GM19463 (cell line): Measurements from ENCODE around the gene PDE4D.

Source experiments
- ATAC-seq: cut with Tn5 transposase; IDR thresholded peaks from one replicate; pipeline ENCODE4 v1.9.1; 2021; ENCODE audit warnings: mild to moderate bottlenecking, moderate library complexity; ENCODE audit not compliant: unreplicated experiment

The PDE4D gene

GRCh38 chr5:59037941-59038797 is 855.4 kb downstream of the PDE4D start:
- ATAC-seq, result no peak

DNA sequence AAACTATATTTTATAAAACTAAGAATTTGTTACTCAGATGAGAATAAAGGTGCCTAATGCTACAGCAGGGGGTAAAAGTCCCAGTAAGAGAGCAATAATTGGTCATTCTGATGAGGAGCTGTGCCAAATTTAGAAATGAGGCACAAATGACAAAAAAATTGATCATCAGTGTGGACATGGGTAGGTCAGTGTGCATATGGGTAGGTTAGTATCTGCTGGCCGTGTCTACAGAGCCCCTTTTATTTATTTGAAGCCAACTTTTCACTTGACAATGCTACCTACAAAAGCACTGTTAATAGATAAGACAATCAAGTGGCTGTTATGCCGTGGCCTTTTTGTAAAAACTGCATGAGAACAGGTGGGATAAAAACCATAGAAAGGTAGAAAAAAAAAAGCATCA is 856.1 kb downstream of the PDE4D start:
- ATAC-seq, result no peak

GRCh38 chr5:59037041-59037440 is 856.5 kb downstream of the PDE4D start:
- no peak for ATAC-seq

- ATAC-seq, result no peak
Measured at GRCh38 chr5:59036274-59036961, 857.1 kb downstream of the PDE4D start.

DNA sequence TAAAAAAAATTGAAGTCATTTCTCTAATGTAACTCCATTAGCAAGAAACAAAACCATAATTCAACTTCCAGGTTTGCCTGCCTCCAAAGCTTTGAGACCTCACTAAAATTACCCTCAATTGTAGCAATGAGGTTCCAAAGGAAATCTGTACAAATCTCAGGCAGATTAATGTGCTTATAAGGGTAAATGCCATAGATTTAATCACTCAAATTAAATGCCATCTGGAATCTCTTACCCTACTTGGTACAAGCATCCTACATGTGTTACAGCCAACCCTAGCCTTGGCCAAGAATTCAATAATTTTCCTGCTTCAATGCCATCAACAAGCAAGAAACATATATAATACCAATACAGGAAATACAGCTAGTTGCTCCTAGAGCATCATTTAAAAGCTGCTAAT is 857.8 kb downstream of the PDE4D start:
- no peak for ATAC-seq

- no peak for ATAC-seq
Measured at GRCh38 chr5:59034498-59035186, 858.9 kb downstream of the PDE4D start.

- ATAC-seq, result no peak
Measured at GRCh38 chr5:59027145-59027907, 866.2 kb downstream of the PDE4D start.

DNA sequence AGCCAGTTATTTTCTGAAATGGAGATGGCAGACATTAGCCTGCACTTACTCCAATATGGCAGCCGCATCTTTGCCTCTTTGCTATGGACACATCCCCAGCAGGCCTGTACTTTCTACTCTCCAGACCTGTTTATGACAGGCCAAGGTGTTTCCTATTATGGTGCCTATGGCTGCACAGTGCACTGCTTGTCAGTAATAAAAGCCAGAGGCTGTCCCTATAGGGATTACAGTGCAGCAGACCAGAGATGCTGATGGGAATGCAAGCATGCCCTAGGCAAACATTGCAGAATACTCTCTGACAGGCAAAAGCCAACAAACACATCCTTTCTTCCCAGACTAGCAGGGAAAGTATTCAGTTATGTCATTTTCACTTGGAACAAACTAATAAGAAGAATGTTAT is 867.8 kb downstream of the PDE4D start:
- ATAC-seq, result no peak

DNA sequence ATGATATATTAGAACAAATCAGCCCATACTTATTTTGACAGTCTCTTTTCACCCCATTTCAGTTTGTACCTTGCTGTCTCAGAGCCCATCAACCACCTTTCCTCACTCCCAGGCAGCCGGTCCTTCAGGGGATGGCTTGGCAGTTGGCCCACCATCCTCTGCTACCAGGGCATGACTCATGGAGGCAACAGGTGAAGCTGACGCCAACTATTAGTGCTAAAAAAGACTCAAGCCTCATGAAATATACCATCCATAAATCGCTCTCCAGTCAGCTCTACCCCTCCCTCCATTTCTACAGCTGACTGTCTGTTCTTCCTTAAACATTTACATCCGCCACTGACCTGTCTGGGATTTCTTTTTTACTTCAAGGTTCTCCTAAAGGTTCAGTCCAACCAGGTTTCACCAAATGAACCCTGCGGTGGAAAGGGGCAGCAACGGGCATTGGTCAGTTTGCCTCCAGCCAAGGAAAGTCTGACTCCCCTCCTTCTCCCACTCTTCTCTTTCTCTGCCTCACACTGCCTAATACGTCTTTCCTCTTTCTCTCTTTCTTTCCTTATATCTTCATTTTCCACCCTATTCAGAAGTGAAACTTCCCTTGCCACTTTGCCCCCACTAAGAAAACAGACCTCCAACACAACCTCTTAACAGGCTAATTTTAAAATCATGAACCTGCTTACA is 871.5 kb downstream of the PDE4D start:
- no peak for ATAC-seq

GRCh38 chr5:59021286-59021673 is 872.2 kb downstream of the PDE4D start:
- no peak for ATAC-seq

- no peak for ATAC-seq
Measured at GRCh38 chr5:59020611-59021285, 872.8 kb downstream of the PDE4D start.

GRCh38 chr5:59019078-59019477 is 874.4 kb downstream of the PDE4D start:
- no peak for ATAC-seq

DNA sequence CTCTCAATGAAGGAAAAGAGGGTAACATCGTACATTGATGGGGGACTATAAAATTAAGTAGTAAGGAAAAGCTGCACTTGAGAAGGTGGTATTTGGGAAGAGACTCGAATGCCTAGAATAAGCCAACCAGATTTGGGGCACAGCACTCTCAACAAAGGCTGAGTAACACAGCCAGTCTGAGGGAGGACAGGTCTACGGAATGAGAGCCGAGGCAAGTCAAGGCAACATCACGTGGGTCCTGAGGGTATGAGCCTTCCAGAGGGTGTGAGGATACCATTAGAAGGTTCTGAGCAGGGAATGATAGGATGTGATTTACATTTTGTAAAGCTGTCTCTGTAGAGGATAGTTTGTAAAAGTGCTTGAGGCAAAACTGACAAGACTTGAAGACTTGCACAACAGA is 876.6 kb downstream of the PDE4D start:
- no peak for ATAC-seq

DNA sequence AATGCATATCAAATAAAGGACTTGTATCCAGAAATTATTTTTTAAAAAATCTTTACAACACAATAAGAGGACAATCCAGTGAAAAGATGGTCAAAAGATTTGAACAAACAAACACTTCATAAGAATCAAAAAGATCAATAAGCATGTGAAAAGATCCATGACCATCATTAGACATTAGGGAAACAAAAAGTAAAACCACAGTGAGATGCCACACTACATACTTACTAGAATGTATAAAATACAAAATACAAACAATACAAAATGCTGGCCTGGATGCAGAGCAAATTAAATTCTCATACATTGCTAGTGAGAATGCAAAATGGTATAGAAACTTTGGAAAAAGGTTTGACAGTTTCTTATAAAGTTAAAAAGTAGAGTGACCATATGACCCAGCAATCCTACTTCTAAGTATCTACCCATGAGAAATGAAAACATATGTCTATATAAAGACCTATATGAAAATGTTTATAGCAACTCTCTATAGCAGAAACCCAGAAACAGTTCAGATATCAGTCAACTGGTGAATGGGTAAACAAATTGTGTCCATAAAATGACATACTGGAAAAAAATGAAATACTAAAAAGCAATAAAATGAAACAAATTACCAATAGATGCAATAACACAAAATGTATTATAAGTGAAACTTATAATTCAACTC is 884.6 kb downstream of the PDE4D start:
- no peak for ATAC-seq

- ATAC-seq, result no peak
Measured at GRCh38 chr5:59007460-59008063, 886.0 kb downstream of the PDE4D start.

DNA sequence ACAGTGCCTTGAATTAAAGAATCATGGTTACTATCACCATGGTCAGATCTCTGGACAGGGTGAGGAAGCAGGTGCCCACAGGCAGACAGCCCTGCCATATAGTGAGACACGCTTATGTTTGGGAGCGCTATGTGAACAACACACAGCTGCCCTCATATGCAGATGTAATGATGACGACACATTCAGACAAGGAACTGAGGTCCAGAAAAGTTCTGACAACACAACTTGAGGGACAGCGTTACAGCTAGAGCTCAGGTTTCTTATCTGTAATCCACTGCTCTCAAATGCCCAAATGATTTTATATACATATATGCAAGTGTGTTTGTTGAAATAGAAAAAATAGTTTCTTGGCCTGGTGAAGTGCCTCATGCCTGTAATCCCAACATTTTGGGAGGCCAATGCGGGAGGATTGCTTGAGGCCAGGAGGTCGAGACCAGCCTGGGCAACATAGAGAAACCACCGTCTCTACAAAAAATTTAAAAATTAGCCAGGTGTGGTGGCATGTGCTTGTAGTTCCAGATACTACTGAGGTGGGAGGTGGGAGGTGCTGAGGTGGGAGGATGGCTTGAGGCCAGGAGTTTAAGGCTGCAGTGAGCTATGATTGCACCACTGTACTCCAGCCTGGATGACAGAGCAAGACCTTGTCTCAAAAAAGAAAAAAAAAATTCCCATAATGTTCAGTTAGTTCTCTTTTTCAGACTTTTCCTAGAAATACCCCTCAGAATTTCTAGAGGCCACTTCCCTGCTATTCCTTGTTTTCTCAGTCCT is 887.4 kb downstream of the PDE4D start:
- ATAC-seq, result no peak

GRCh38 chr5:59003641-59004040 is 889.9 kb downstream of the PDE4D start:
- no peak for ATAC-seq

- ATAC-seq, result no peak
Measured at GRCh38 chr5:59003124-59003523, 890.4 kb downstream of the PDE4D start.
